Stimulated activated effector memory CD8-positive, alpha-beta T cell treated with anti-CD3 and anti-CD28 coated beads, Interleukin-12 subunit alpha, Interleukin-12 subunit beta, amount 100 ng/mL, for 72 hours (primary cell): Measurements from ENCODE around the gene HDAC1.

ENCODE experiments used
- ATAC-seq: fragments of 150-1000 bp; cut with Tn5 transposase; 2 replicates; pipeline ENCODE4 v1.10.0; 2021
- DNase-seq, 2 donors: peaks; one replicate each; pipeline ENCODE4 v3.0.0; 2021 to 2022; ENCODE audit warnings: low spot score in 2 of 2
- H3K27ac Mint-ChIP-seq: one replicate; pipeline ENCODE4 v1.8.0; 2022; ENCODE audit warnings: mild to moderate bottlenecking, mixed read lengths
- H3K36me3 Mint-ChIP-seq: one replicate; pipeline ENCODE4 v1.8.0; 2022; ENCODE audit warnings: mild to moderate bottlenecking, mixed read lengths
- H3K4me1 Mint-ChIP-seq: one replicate; pipeline ENCODE4 v1.8.0; 2022; ENCODE audit warnings: mixed read lengths
- H3K4me3 Mint-ChIP-seq: one replicate; pipeline ENCODE4 v1.8.0; 2022; ENCODE audit warnings: mild to moderate bottlenecking, mixed read lengths
- H3K9me3 Mint-ChIP-seq: one replicate; pipeline ENCODE4 v1.8.0; 2022; ENCODE audit warnings: mixed read lengths

Gene HDAC1

DNA sequence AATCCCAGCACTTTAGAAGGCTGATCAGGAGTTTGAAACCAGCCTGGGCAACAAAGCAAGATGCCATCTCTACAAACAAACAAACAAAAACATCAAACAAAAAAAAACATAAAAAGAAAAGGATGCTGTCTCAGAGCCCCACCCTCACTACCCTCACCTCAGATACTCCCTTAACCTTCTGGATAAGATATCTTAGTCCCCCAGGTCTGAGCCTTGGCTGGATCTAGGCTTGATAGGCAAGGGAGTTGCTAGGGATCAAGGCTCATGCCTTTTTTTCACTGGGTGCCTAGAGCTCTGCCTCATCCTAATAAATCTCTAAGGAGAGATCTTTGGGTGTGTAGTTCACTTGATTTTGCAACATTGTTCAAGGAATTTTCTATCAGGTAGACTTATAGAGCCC, 7.4 kb downstream of the HDAC1 start:
- ATAC-seq: no peak
- H3K36me3 Mint-ChIP-seq: peaks cover 85% of the 10 kb centered on the region
- peaks cover 48% of the 10 kb centered on the region for H3K4me1 Mint-ChIP-seq
- H3K27ac Mint-ChIP-seq: no peak overlapping the region
- no peak overlapping the region for H3K4me3 Mint-ChIP-seq
- H3K9me3 Mint-ChIP-seq: no peaks in the 10 kb centered on the region
- no peak for DNase-seq

DNA sequence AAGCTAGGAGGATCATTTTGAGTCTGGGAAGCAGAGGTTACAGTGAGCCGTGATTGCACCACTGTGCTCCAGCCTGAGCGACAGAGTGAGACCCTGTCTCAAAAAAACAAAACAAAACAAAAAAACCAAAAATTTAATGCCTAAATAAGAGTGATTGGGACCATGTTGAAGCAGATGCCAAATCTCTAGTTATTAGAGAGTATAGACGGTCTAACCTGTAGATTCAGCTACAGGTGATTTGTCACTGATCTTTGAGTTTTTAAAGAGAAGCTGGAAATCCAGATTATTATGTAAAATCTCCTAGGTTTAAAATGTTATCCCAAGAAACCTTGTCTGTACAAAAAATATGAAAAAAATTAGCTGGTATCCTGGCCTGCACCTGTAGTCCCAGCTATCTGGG, 11.5 kb downstream of the HDAC1 start:
- peak overlapping the region; percentile 41 for H3K27ac Mint-ChIP-seq
- H3K4me1 Mint-ChIP-seq: peaks cover 37% of the 10 kb centered on the region
- ATAC-seq (no peak), DNase-seq (no peak)
- H3K4me3 Mint-ChIP-seq: no peak overlapping the region
- H3K9me3 Mint-ChIP-seq: no peaks in the 10 kb centered on the region
- peaks cover 73% of the 10 kb centered on the region for H3K36me3 Mint-ChIP-seq

DNA sequence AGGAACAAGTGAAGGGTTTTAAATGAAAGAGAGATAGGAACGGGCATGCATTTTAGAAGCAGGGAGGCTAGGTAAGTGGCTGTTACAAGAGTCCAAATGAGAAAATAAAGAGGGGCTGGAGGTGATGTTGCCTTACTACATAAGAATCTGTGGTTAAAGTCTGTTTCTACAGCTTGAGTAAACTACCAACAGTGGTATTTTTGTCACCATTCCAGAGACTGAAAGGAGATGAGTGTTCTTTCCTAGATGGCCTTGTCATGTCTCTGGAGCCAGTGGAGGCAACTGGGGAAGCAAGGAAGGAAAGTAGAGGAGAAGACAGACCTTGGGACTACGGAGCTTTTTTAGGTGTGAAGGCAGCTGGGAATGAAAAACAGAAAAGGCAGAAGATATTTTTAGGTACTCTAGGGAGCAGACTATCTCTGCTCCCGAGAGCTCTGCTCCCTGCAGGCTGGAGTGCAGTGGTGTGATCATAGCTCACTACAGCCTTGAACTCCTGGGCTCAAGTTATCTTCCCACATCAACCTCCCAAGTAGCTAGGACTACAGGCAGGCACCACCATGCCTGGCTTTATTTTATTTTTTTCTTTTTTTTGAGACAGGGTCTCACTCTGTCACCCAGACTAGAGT, 12.2 kb downstream of the HDAC1 start:
- no peak overlapping the region for H3K4me3 Mint-ChIP-seq
- ATAC-seq: no peak
- peaks cover 42% of the 10 kb centered on the region for H3K4me1 Mint-ChIP-seq
- peak overlapping the region; percentile 41 for H3K27ac Mint-ChIP-seq
- no peak for DNase-seq
- peaks cover 75% of the 10 kb centered on the region for H3K36me3 Mint-ChIP-seq
- H3K9me3 Mint-ChIP-seq: no peaks in the 10 kb centered on the region

DNA sequence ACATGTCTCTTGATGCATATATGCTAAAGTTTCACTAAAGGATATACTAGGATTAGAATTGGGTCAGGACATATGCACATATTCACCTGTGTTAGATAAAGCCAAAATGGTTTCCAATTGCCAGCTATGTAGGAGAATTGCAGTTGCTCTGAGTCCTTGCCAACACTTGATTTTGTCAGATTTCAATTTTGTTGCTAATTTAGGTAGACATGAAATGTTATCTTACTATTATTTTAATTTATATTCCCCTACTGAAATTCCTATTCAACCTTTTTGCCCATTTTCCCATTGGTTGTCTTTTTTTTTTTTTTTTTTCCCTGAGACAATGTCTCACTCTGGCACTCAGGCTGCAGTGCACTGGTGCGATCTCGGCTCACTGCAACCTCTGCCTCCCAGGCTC, 13.4 kb downstream of the HDAC1 start:
- Mint-ChIP-seq H3K9me3 (no peaks in the 10 kb centered on the region), H3K27ac (no peak overlapping the region), H3K36me3 (peaks cover 82% of the 10 kb centered on the region), H3K4me3 (no peak overlapping the region), H3K4me1 (peaks cover 53% of the 10 kb centered on the region)
- ATAC-seq: no peak
- no peak for DNase-seq

DNA sequence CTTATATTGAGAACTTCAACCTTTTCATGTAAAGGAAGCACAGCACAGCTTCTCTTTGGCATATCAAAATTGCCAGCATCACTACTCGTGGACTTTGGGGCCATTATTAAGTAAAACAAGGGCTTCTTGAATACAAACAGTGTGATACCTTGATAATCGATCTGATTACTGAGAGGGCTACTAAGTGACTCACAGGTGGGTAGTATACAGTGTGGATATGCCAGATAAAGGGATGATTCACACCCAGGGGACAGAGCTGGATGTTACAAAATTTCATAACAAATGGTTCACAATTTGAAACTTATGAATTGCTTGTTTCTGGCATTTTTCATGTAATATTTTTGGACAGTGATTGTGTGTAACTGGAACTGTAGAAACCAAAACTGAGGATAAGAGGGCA, 15.4 kb downstream of the HDAC1 start:
- DNase-seq (no peak), ATAC-seq (peak; percentile 83)
- peaks cover 68% of the 10 kb centered on the region for H3K36me3 Mint-ChIP-seq
- H3K27ac Mint-ChIP-seq: peak overlapping the region; percentile 41
- H3K4me3 Mint-ChIP-seq: no peak overlapping the region
- peaks cover 52% of the 10 kb centered on the region for H3K4me1 Mint-ChIP-seq
- H3K9me3 Mint-ChIP-seq: no peaks in the 10 kb centered on the region

DNA sequence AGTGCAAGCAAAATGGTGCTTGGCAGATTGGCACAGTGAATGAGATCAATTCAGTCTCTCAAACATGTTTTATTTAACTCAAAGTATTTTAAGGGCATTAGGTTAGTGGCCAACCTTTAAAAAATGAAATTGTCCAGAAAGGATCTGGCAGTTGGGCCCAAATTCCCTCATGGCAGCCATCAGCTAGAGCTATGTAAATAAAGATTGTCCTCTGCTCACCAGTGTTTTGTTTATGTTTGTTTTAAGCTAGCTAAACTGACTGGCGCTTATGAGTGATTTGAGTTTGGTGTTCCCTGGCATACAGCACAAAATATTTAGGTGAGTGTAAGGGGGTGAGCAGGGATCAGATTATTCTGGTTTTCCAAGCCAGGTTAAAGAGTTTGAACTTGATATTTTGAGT, 18.1 kb downstream of the HDAC1 start:
- Mint-ChIP-seq H3K27ac (peak overlapping the region; percentile 5), H3K36me3 (peaks cover 61% of the 10 kb centered on the region), H3K9me3 (no peaks in the 10 kb centered on the region)

DNA sequence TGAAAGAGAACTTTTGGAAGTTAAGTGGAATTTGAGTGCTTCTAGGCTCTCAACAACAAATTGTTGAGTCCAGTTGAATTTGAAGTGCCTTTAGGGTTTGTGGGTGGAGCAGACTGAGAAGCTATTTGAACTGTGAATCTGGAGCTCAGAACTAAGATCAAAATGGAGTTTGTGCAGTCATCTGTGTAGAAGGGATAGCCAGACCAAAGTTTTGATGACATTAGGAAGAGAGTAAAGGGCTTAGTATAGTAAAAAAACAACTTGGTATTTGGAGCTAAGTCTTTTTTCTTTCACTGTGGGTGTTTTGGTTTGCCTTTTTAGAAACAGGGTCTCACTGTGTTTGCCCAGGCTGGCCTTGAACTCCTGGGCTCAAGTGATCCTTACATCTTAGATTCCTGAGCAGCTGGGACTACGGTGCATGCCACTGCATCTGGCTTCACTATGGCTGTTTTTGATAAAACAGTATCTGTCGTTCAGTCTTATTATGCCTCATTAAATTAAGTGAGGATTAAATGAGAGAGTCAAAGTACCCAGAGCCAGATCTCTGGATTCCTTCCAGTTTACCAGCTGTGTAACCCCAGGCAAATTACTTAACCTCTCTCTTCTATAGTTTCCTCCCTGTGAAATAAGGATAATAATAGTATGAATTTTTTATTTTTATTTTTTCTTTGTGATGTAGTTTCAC, 20.0 kb downstream of the HDAC1 start:
- DNase-seq: no peak
- H3K36me3 Mint-ChIP-seq: peaks cover 57% of the 10 kb centered on the region
- no peak for ATAC-seq
- H3K4me1 Mint-ChIP-seq: peaks cover 54% of the 10 kb centered on the region
- H3K27ac Mint-ChIP-seq: peak overlapping the region; percentile 7
- H3K4me3 Mint-ChIP-seq: no peak overlapping the region
- no peaks in the 10 kb centered on the region for H3K9me3 Mint-ChIP-seq

More for the DNA sequence above, 18.1 kb downstream of the HDAC1 start:
- no peak for ATAC-seq
- no peak for DNase-seq
- H3K4me3 Mint-ChIP-seq: no peak overlapping the region
- H3K4me1 Mint-ChIP-seq: peaks cover 47% of the 10 kb centered on the region

DNA sequence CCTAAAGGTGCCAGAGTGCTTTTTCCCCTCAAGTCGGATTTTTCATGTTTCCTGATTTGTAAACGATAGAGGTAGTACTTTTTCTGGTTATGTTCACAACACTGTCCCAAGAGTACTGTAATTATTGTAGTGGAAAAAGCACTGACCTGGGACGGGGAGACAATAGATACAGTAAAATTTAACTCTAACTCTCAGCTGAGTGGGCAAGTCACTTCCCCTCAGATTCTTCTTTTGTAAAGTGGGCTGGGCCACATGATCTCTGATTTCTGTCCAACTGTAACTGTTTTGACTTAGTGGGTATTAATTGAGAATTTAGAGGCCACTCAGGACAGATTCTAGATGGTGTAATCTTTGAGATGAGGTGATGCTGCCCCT, 25.0 kb downstream of the HDAC1 start:
- H3K4me3 Mint-ChIP-seq: no peak overlapping the region
- no peaks in the 10 kb centered on the region for H3K9me3 Mint-ChIP-seq
- no peak for ATAC-seq
- peaks cover 83% of the 10 kb centered on the region for H3K36me3 Mint-ChIP-seq
- peak overlapping the region; percentile 56 for H3K27ac Mint-ChIP-seq
- no peak for DNase-seq
- H3K4me1 Mint-ChIP-seq: peaks cover 28% of the 10 kb centered on the region

DNA sequence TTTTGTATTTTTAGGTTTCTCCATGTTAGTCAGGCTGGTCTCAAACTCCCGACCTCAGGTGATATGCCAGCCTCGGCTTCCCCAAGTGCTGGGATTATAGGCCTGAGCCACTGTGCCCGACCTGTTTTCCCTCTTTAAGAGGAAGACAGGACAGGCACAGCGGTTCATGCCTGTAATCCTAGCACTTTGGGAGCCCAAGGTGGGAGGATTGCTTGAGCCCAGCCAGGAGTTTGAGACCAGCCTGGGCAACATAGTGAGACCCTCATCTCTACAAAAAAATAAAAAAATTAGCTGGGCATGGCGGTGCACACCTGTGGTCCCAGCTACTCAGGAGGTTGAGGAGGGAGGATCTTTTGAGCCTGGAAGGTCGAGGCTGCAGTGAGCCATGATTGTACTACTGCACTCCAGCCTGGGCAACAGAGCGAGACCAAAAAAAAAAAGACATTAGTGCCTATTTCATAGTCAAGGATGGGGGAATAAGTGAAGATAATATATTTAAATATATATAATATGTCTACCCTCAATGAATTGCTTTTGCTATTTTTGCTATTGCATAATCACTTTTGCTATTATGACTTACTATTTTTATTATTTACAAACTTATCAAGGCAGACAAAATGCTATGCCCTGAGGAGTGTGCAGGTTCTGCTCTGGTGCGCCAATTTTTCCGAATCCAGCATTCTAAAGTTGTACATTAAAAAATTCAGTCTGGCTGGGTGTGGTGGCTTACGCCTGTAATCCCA, 26.4 kb downstream of the HDAC1 start:
- H3K36me3 Mint-ChIP-seq: peaks cover 84% of the 10 kb centered on the region
- DNase-seq (no peak), ATAC-seq (no peak)
- H3K4me3 Mint-ChIP-seq: no peak overlapping the region
- H3K4me1 Mint-ChIP-seq: peaks cover 36% of the 10 kb centered on the region
- peak overlapping the region; percentile 29 for H3K27ac Mint-ChIP-seq
- no peaks in the 10 kb centered on the region for H3K9me3 Mint-ChIP-seq

DNA sequence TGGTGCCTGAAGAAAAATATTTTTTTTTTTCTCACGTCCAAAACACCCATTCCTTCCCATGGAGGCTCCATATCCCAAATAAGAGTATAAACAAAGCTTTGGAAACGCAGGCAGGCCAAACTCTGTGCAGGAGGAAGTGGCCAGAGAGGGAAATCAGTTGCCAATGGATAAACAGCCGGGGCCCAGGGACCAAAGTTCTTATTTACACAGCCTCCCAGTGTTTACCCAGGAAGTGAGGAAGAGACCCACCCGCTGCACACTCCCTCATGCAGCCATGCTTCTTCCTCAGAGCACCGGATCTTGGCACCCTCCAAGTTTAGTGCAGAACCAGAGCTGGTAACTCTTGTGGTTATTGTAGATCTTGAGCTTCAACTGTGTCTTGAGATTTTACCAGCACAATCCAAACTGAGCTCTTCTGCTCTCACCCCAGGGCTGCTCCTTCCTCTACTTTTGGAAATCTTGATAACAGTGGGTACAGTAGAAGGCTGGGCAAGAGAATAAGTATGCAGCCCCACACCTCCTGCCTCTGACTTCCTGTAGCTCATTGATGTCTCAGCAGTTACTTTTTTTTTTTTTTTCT, 29.9 kb downstream of the HDAC1 start:
- Mint-ChIP-seq H3K4me1 (peaks cover 27% of the 10 kb centered on the region), H3K36me3 (peaks cover 89% of the 10 kb centered on the region), H3K27ac (peak overlapping the region; percentile 71), H3K9me3 (no peaks in the 10 kb centered on the region), H3K4me3 (peak overlapping the region; percentile 14)
- DNase-seq (no peak), ATAC-seq (peak; percentile 65)

DNA sequence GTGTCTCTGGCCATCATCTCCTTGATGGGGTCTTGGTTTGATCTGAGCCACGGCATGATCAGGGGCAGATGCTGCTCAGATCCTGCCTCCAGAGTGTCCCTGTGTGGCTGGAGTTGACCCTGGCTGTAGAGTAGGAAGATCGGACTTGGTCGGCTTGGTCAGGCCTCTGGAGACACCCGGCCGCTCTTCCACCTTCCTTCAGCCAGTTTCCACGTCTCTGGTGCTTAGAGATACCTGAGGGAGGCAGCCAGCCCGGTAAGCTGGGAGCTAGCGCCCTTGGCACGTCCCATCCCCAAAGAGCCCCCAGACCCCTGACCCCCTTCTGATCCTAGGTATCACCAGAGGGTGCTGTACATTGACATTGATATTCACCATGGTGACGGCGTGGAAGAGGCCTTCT, 35.3 kb downstream of the HDAC1 start:
- no peak for DNase-seq
- H3K27ac Mint-ChIP-seq: no peak overlapping the region
- no peaks in the 10 kb centered on the region for H3K9me3 Mint-ChIP-seq
- H3K4me3 Mint-ChIP-seq: no peak overlapping the region
- peaks cover 92% of the 10 kb centered on the region for H3K36me3 Mint-ChIP-seq
- H3K4me1 Mint-ChIP-seq: peaks cover 16% of the 10 kb centered on the region
- ATAC-seq: no peak

DNA sequence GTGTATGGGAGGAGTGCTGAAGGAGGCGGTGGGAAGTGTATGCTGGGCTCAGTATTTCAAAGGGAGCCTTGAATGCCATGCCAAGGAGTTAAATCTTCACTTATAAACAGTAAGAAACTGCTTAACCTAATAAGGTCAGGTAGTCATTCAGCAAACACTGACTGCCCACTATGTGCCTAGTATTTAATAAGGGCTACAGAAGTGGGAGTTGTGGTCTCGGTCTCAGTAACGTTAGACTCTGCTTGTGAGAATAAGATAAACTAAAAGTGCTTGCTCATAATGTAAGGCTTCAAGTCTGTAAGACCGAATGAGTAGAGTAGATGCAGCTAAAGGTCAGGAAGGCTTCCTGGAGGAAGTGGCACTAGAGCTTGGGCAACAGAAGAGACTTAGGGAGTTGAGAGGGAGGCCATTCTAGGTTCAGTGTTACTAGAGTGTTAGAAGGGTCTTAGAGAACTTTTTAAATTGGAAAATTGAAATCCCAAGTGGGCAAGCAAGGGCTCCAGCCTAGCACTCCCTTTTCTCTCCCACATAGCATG, 38.1 kb downstream of the HDAC1 start:
- Mint-ChIP-seq H3K4me3 (no peak overlapping the region), H3K9me3 (no peaks in the 10 kb centered on the region), H3K36me3 (peaks cover 93% of the 10 kb centered on the region), H3K4me1 (peaks cover 22% of the 10 kb centered on the region), H3K27ac (peak overlapping the region; percentile 50)
- ATAC-seq: peak; percentile 31
- no peak for DNase-seq

DNA sequence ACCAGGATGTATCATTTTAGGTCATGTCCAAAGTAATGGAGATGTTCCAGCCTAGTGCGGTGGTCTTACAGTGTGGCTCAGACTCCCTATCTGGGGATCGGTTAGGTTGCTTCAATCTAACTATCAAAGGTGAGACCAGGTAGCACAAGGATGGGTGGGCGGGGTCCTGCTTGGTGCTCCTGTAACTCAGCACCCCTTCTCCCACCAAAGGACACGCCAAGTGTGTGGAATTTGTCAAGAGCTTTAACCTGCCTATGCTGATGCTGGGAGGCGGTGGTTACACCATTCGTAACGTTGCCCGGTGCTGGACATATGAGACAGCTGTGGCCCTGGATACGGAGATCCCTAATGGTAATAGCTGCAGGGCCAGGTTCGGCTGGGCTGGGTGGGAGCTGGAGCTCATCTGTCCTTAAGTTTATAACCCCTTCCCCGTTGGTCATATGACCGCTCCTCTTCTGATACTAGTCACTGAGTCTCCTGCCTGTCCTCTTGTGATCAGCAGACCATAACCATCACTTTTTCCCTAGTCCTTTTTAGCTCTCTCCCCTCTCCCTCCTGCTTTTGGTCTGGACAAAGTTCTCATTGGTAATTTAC, 38.8 kb downstream of the HDAC1 start:
- no peaks in the 10 kb centered on the region for H3K9me3 Mint-ChIP-seq
- H3K27ac Mint-ChIP-seq: no peak overlapping the region
- ATAC-seq: no peak
- no peak for DNase-seq
- H3K4me3 Mint-ChIP-seq: no peak overlapping the region
- peaks cover 89% of the 10 kb centered on the region for H3K36me3 Mint-ChIP-seq
- H3K4me1 Mint-ChIP-seq: peaks cover 24% of the 10 kb centered on the region

DNA sequence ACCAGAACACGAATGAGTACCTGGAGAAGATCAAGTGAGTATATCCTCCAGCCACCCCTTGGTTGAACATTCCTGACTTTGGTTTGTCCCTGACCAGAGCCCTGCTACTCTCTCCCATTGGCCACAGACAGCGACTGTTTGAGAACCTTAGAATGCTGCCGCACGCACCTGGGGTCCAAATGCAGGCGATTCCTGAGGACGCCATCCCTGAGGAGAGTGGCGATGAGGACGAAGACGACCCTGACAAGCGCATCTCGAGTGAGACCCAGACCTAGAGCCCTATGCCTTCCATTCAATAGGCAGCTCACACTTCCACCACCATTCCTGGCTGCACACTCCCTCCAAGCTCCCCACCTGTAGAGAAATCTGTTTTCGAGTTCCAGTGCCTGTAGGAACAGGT, 39.7 kb downstream of the HDAC1 start:
- Mint-ChIP-seq H3K36me3 (peaks cover 81% of the 10 kb centered on the region), H3K4me3 (no peak overlapping the region), H3K27ac (peak overlapping the region; percentile 41), H3K4me1 (peaks cover 25% of the 10 kb centered on the region), H3K9me3 (no peaks in the 10 kb centered on the region)
- DNase-seq (no peak), ATAC-seq (no peak)
